ENCODE data around the gene SART1. TPM values are rescaled to one million over a fixed set of nuclear protein-coding genes. Genes with fewer than 3 reads are reported as not detected.

SART1 gene
- total and polyA plus RNA-seq, 4 donors = 13.6 to 24.3 (median 15.1) TPM

GRCh38 chr11:66004186-66004585 lies 42.7 kb downstream of the SART1 start:
- DNase-seq (ENCODE audit: low spot score) = no peak
- Histone ChIP-seq H3K4me1 (ENCODE audit: control insufficient read depth in 4 of 4, insufficient read depth in 4 of 4, low read length in 3 of 4) (peaks cover 4 to 30% (median 21%) of the 10 kb centered on the region in 4 donors), H3K9me3 (ENCODE audit: control insufficient read depth in 4 of 4, low read length in 3 of 4) (no peaks in the 10 kb centered on the region), H3K4me3 (ENCODE audit: low read depth in 1 of 3, low read length in 3 of 3) (no peak overlapping the region), H3K27ac (ENCODE audit: low read depth in 1 of 2, low read length in 2 of 2) (no peak overlapping the region), H3K9ac (ENCODE audit: low read depth in 1 of 2, low read length in 2 of 2) (no peak overlapping the region), H3K36me3 (ENCODE audit: control insufficient read depth in 4 of 4, insufficient read depth in 3 of 4, low read depth in 1 of 4, low read length in 3 of 4) (peaks cover 0 to 20% (median 12%) of the 10 kb centered on the region in 4 donors), H3K27me3 (ENCODE audit: control insufficient read depth in 4 of 4, insufficient read depth in 4 of 4, low read length in 3 of 4) (no peaks in the 10 kb centered on the region)
- TF ChIP-seq NR2F2 (IDR thresholded peaks at IDR 0.05) (no peak), EGR1 (IDR thresholded peaks at IDR 0.05; ENCODE audit: low read depth in 2 of 2) (no peak), TAF1 (conservative IDR thresholded peaks at IDR 0.05) (no peak), FOXA1 (IDR thresholded peaks at IDR 0.05) (no peak), YY1 (IDR thresholded peaks at IDR 0.05) (no peak), JUND (IDR thresholded peaks at IDR 0.05) (no peak), FOXA2 (IDR thresholded peaks at IDR 0.05) (no peak), RAD21 (IDR thresholded peaks at IDR 0.05) (no peak), HNF4G (IDR thresholded peaks at IDR 0.05) (no peak), REST (IDR thresholded peaks at IDR 0.05) (no peak), ZBTB33 (IDR thresholded peaks at IDR 0.05) (no peak), GABPA (IDR thresholded peaks at IDR 0.05 in 1 of 2, conservative IDR thresholded peaks at IDR 0.05 in 1 of 2) (no peak), ATF3 (IDR thresholded peaks at IDR 0.05) (no peak), RXRA (IDR thresholded peaks at IDR 0.05) (no peak), SP1 (IDR thresholded peaks at IDR 0.05) (no peak), HNF4A (conservative IDR thresholded peaks at IDR 0.05) (no peak), MAX (IDR thresholded peaks at IDR 0.05) (no peak)
- WGBS = 78% methylated on average over 4 of the region's 4 CpGs

GRCh38 chr11:66006134-66006890 lies 44.8 kb downstream of the SART1 start:
- DNase-seq (ENCODE audit: low spot score) = no peak
- WGBS = 89% methylated on average over 13 of the region's 13 CpGs
- Histone ChIP-seq H3K27ac (ENCODE audit: low read depth in 1 of 2, low read length in 2 of 2) (no peak overlapping the region), H3K4me3 (ENCODE audit: low read depth in 1 of 3, low read length in 3 of 3) (no peak overlapping the region), H3K36me3 (ENCODE audit: control insufficient read depth in 4 of 4, insufficient read depth in 3 of 4, low read depth in 1 of 4, low read length in 3 of 4) (peaks cover 0 to 8% (median 3%) of the 10 kb centered on the region in 4 donors), H3K9me3 (ENCODE audit: control insufficient read depth in 4 of 4, low read length in 3 of 4) (no peaks in the 10 kb centered on the region), H3K27me3 (ENCODE audit: control insufficient read depth in 4 of 4, insufficient read depth in 4 of 4, low read length in 3 of 4) (peaks cover 0 to under 1% (median 0%) of the 10 kb centered on the region in 4 donors), H3K4me1 (ENCODE audit: control insufficient read depth in 4 of 4, insufficient read depth in 4 of 4, low read length in 3 of 4) (peaks cover 4 to 17% (median 13%) of the 10 kb centered on the region in 4 donors), H3K9ac (ENCODE audit: low read depth in 1 of 2, low read length in 2 of 2) (no peak overlapping the region)
- TF ChIP-seq RAD21 (IDR thresholded peaks at IDR 0.05) = no peak
